ENCODE results near the gene UMODL1.
A peak's percentile ranks its signal among the peaks of the same experiment; 100 is the strongest.
"Not testable (repeated sequence)": the region's sequence is repeated elsewhere in the genome, so short reads cannot be mapped to it uniquely, and the experiment has no call there.

Gene UMODL1

GRCh38 chr21:42102991-42103390 is 31.9 kb downstream of the UMODL1 start:
- DNase-seq: no peak

- DNase-seq: no peak
Measured at GRCh38 chr21:42103843-42104242, 32.7 kb downstream of the UMODL1 start.

- peak; percentile 39 for DNase-seq
Measured at GRCh38 chr21:42105476-42106315, 34.6 kb downstream of the UMODL1 start.

GRCh38 chr21:42106425-42106824 is 35.3 kb downstream of the UMODL1 start:
- no peak for DNase-seq

- DNase-seq: no peak
Measured at GRCh38 chr21:42107177-42107880, 36.2 kb downstream of the UMODL1 start.

GRCh38 chr21:42107881-42108553 is 36.9 kb downstream of the UMODL1 start:
- peak; percentile 66 for DNase-seq

- no peak for DNase-seq
Measured at GRCh38 chr21:42108554-42109340, 37.6 kb downstream of the UMODL1 start.

- no peak for DNase-seq
Measured at GRCh38 chr21:42109473-42109872, 38.4 kb downstream of the UMODL1 start.

- DNase-seq: no peak
Measured at GRCh38 chr21:42109873-42110525, 38.9 kb downstream of the UMODL1 start.

- DNase-seq: no peak
Measured at GRCh38 chr21:42110691-42111469, 39.8 kb downstream of the UMODL1 start.

- DNase-seq: no peak
Measured at GRCh38 chr21:42111470-42111743, 40.3 kb downstream of the UMODL1 start.

- DNase-seq: no peak
Measured at GRCh38 chr21:42111811-42112210, 40.7 kb downstream of the UMODL1 start.

- DNase-seq: no peak
Measured at GRCh38 chr21:42112238-42112637, 41.1 kb downstream of the UMODL1 start.

GRCh38 chr21:42112857-42113256 is 41.7 kb downstream of the UMODL1 start:
- peak; percentile 30 for DNase-seq

- no peak for DNase-seq
Measured at GRCh38 chr21:42113926-42114409, 42.9 kb downstream of the UMODL1 start.

GRCh38 chr21:42114646-42115045 is 43.5 kb downstream of the UMODL1 start:
- DNase-seq: no peak

GRCh38 chr21:42115136-42115683 is 44.1 kb downstream of the UMODL1 start:
- no peak for DNase-seq

GRCh38 chr21:42116551-42116950 is 45.4 kb downstream of the UMODL1 start:
- not testable (repeated sequence) for DNase-seq

GRCh38 chr21:42117229-42117966 is 46.3 kb downstream of the UMODL1 start:
- DNase-seq: peak; percentile 87

Measured in hematopoietic multipotent progenitor cell treated with erythropoietin and hydrocortisone succinate and interleukin-3 and kit ligand, for 6 days (in vitro differentiated cells).